HepG2 (cell line): ENCODE results near the gene SOST. TPM values are rescaled to one million over a fixed set of nuclear protein-coding genes. Genes with fewer than 3 reads are reported as not detected.

Experiments
- FOXK2 ChIP-seq: fragments of 450-650 bp; IDR thresholded peaks from 2 replicates; pipeline ENCODE4 v1.6.1; 2016
- HIC2 ChIP-seq: sonication (generic); formaldehyde crosslinking; IDR thresholded peaks from 2 replicates; pipeline ENCODE4 v1.9.0; 2022; ENCODE audit warnings: low read depth, missing genetic modification reagents
- HOXA9 ChIP-seq: sonication (generic); formaldehyde crosslinking; IDR thresholded peaks from 2 replicates; pipeline ENCODE4 v1.8.1; 2022; ENCODE audit warnings: missing genetic modification reagents, mild to moderate bottlenecking, moderate library complexity, borderline replicate concordance
- MEF2D ChIP-seq: sonication (generic); formaldehyde crosslinking; IDR thresholded peaks from 2 replicates; pipeline ENCODE4 v1.5.1; 2020; ENCODE audit warnings: mild to moderate bottlenecking, missing genetic modification reagents
- MYNN ChIP-seq: sonication (generic); formaldehyde crosslinking; IDR thresholded peaks from 2 replicates; pipeline ENCODE4 v1.4.0; 2020; ENCODE audit warnings: mild to moderate bottlenecking, low read depth, missing genetic modification reagents
- NAIF1 ChIP-seq: sonication (generic); formaldehyde crosslinking; IDR thresholded peaks from 2 replicates; pipeline ENCODE4 v1.5.0; 2020; ENCODE audit warnings: mild to moderate bottlenecking, missing genetic modification reagents, borderline replicate concordance
- NR2F2 ChIP-seq: IDR thresholded peaks from 2 replicates; pipeline ENCODE4 v1.6.1; 2012; ENCODE audit warnings: low read depth, inconsistent platforms, borderline replicate concordance
- SIX4 ChIP-seq: sonication (generic); formaldehyde crosslinking; IDR thresholded peaks from 2 replicates; pipeline ENCODE4 v1.4.0; 2020; ENCODE audit warnings: missing genetic modification reagents
- SRSF1 ChIP-seq: fragments of 200-400 bp; formaldehyde crosslinking; optimal IDR thresholded peaks from 2 replicates; pipeline ENCODE3; 2017; ENCODE audit warnings: mild to moderate bottlenecking, low read depth, low read length, moderate library complexity
- SSRP1 ChIP-seq: IDR thresholded peaks from 2 replicates; pipeline ENCODE4 v1.6.1; 2016; ENCODE audit warnings: control low read depth
- TOPORS ChIP-seq: sonication (generic); formaldehyde crosslinking; IDR thresholded peaks from 2 replicates; pipeline ENCODE4 v1.8.0; 2023; ENCODE audit warnings: mild to moderate bottlenecking, missing genetic modification reagents
- TP53 ChIP-seq: sonication (generic); formaldehyde crosslinking; conservative IDR thresholded peaks from 2 replicates; pipeline ENCODE4 v1.4.0; 2020; ENCODE audit warnings: missing genetic modification reagents
- ZBTB14 ChIP-seq: sonication (generic); formaldehyde crosslinking; IDR thresholded peaks from 2 replicates; pipeline ENCODE4 v1.4.0; 2020; ENCODE audit warnings: missing genetic modification reagents
- ZBTB4 ChIP-seq: sonication (generic); formaldehyde crosslinking; IDR thresholded peaks from 2 replicates; pipeline ENCODE4 v1.4.0; 2020; ENCODE audit warnings: missing genetic modification reagents, mild to moderate bottlenecking, borderline replicate concordance
- ZNF234 ChIP-seq: sonication (generic); formaldehyde crosslinking; conservative IDR thresholded peaks from 2 replicates; pipeline ENCODE4 v1.5.1; 2020; ENCODE audit warnings: mild to moderate bottlenecking, missing genetic modification reagents
- ZNF414 ChIP-seq: sonication (generic); formaldehyde crosslinking; IDR thresholded peaks from 2 replicates; pipeline ENCODE4 v1.5.0; 2020; ENCODE audit warnings: missing genetic modification reagents
- ZNF460 ChIP-seq: sonication (generic); formaldehyde crosslinking; IDR thresholded peaks from 2 replicates; pipeline ENCODE4 v1.5.1; 2020; ENCODE audit warnings: missing genetic modification reagents, mild to moderate bottlenecking, borderline replicate concordance
- polyA plus RNA-seq, 8 experiments: library from polyadenylated mRNA; depleted of rRNA in 3 of 8; stranded (reverse) in 7 of 8; unstranded in 1 of 8; fragments of >200 nt; fragmentation: Illumina TruSeq in 4 of 8; extraction: Trizol in 4 of 8; gene quantifications; 2 replicates each; pipeline versions ENCODE4 v1.2.1 to v1.2.3, GENCODE V29; 2011 to 2016; ENCODE audit warnings: low read depth in 4 of 8, missing spikeins in 1 of 8, mixed read lengths in 1 of 8; ENCODE audit not compliant: insufficient read depth in 1 of 8
- total RNA-seq, 5 experiments: library from RNA; depleted of rRNA; stranded (reverse); fragments of >200 nt; fragmentation: Illumina TruSeq; extraction: Trizol; gene quantifications; 2 replicates each; pipeline ENCODE4 v1.2.3, GENCODE V29; 2016; ENCODE audit warnings: low read depth in 1 of 5
- TF ChIP-seq, protein P1 (sequence below): IDR thresholded peaks from 2 replicates; pipeline ENCODE4 v1.6.1; 2016; ENCODE audit warnings: missing biosample characterization, missing genetic modification reagents, low read depth
- TF ChIP-seq, protein P2 (sequence below): sonication (generic); IDR thresholded peaks from 2 replicates; pipeline ENCODE4 v1.6.1; 2016; ENCODE audit warnings: low read depth, borderline replicate concordance
- TF ChIP-seq, protein P3 (sequence below): sonication (generic); formaldehyde crosslinking; IDR thresholded peaks from 2 replicates; pipeline ENCODE4 v1.4.0; 2020; ENCODE audit warnings: missing genetic modification reagents

SOST gene
- total and polyA plus RNA-seq, 2 of the 13 experiments (the other 11 are each of a cell fraction or from before 2014, with no cell fraction given) = not detected

GRCh38 chr17:43720311-43721060, 38.1 kb downstream of the SOST start (continued):
- TF ChIP-seq ZNF414 (CRISPR knock-in tag) (peak; percentile 78; the same call in 1 of the 2 replicates), MYNN (no peak), TOPORS (CRISPR knock-in tag) (no peak), NAIF1 (no peak), MEF2D (CRISPR knock-in tag) (no peak), TP53 (CRISPR knock-in tag) (no peak), SIX4 (CRISPR knock-in tag) (no peak), FOXK2 (no peak), ZNF234 (CRISPR knock-in tag) (no peak), NR2F2 (no peak), HOXA9 (CRISPR knock-in tag) (peak; percentile 34; the same call in 1 of the 2 replicates), ZNF460 (CRISPR knock-in tag) (no peak), ZBTB14 (CRISPR knock-in tag) (no peak), SSRP1 (CRISPR knock-in tag) (no peak), SRSF1 (no peak), HIC2 (CRISPR knock-in tag) (0 out of 2 replicates have a peak, but pooled peaks have one; percentile 23), ZBTB4 (CRISPR knock-in tag) (0 out of 2 replicates have a peak, but pooled peaks have one; percentile 59)
- TF ChIP-seq, protein P1, sequence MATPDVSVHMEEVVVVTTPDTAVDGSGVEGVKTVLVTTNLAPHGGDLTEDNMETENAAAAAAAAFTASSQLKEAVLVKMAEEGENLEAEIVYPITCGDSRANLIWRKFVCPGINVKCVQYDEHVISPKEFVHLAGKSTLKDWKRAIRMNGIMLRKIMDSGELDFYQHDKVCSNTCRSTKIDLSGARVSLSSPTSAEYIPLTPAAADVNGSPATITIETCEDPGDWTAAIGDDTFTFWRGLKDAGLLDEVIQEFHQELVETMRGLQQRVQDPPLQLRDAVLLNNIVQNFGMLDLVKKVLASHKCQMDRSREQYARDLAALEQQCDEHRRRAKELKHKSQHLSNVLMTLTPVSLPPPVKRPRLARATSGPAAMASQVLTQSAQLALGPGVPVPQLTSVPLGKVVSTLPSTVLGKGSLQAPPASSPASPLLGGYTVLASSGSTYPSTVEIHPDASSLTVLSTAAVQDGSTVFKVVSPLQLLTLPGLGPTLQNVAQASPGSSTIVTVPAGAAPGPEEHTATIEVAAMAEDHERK (CRISPR knock-in tag) = no peak
- TF ChIP-seq, protein P2, sequence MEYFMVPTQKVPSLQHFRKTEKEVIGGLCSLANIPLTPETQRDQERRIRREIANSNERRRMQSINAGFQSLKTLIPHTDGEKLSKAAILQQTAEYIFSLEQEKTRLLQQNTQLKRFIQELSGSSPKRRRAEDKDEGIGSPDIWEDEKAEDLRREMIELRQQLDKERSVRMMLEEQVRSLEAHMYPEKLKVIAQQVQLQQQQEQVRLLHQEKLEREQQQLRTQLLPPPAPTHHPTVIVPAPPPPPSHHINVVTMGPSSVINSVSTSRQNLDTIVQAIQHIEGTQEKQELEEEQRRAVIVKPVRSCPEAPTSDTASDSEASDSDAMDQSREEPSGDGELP = no peak
- TF ChIP-seq, protein P3, sequence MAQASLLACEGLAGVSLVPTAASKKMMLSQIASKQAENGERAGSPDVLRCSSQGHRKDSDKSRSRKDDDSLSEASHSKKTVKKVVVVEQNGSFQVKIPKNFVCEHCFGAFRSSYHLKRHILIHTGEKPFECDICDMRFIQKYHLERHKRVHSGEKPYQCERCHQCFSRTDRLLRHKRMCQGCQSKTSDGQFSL = no peak
